ENCODE data around the gene TOX3. TPM values are rescaled to one million over a fixed set of nuclear protein-coding genes. Genes with fewer than 3 reads are reported as not detected.
A peak's percentile ranks its signal among the peaks of the same experiment; 100 is the strongest.

TOX3 gene
- total and polyA plus RNA-seq, 2 of the 13 experiments (the other 11 are each of a cell fraction or from before 2014, with no cell fraction given) = 14.5 to 98.6 TPM

GRCh38 chr16:52393448-52393847, 153.5 kb downstream of the TOX3 start:
- FAIRE-seq (no peak), ATAC-seq (no peak), DNase-seq (ENCODE audit: low spot score) (no peak)
- Histone ChIP-seq H3K27me3 (ENCODE audit: control insufficient read depth in 1 of 2, insufficient read depth in 2 of 2, low read length in 2 of 2) (no peaks in the 10 kb centered on the region), H3K36me3 (replicated peaks in 1 of 2; ENCODE audit: control insufficient read depth in 1 of 2, insufficient read depth in 2 of 2, low read length in 2 of 2) (no peaks in the 10 kb centered on the region), H3K79me2 (ENCODE audit: insufficient read depth, low read length) (no peaks in the 10 kb centered on the region), H4K20me1 (ENCODE audit: insufficient read depth, low read length) (no peaks in the 10 kb centered on the region), H3K4me3 (replicated peaks in 1 of 3; ENCODE audit: insufficient read depth in 1 of 3, low read depth in 2 of 3, low read length in 3 of 3) (no peak overlapping the region), H2AFZ (ENCODE audit: low read length) (no peak overlapping the region), H3K9me3 (ENCODE audit: low read length) (0 out of 2 replicates have a peak, but pooled peaks cover 5% of the 10 kb centered on the region), H3K9ac (ENCODE audit: insufficient read depth, low read depth, low read length) (no peak overlapping the region), H3K4me2 (ENCODE audit: low read depth, low read length) (no peak overlapping the region), H3K27ac (ENCODE audit: extremely low read length, insufficient read depth, low read length) (no peak overlapping the region), H3K4me1 (ENCODE audit: insufficient read depth, low read length) (peaks cover 31% of the 10 kb centered on the region)
- in situ Hi-C loops (cut with HindIII; ENCODE audit: extremely low pct_ligation_motif_present, low pct_unique_long_range_greater_than_20kb) (no loop called here), intact Hi-C loops (cut with micrococcal nuclease; ENCODE audit: unreplicated experiment) (no loop called here)
- CTCF ChIA-PET (ENCODE audit: low intra/inter-chr PET ratio, low total read pairs) = no interaction called here
- WGBS (ENCODE audit: low lambda C conversion rate) = 93% methylated on average over 3 of the region's 3 CpGs
- POLR2A ChIA-PET = no interaction called here
- TF ChIP-seq ATF5 (CRISPR knock-in tag; IDR thresholded peaks at IDR 0.05; ENCODE audit: low read depth) (no peak), CHD4 (IDR thresholded peaks at IDR 0.05; ENCODE audit: borderline replicate concordance, low read length) (peak; percentile 52; the same call in 1 of the 2 replicates), JUND (CRISPR knock-in tag; IDR thresholded peaks at IDR 0.05) (no peak), ZNF629 (CRISPR knock-in tag; conservative IDR thresholded peaks at IDR 0.05) (peak; percentile 79), ZNF260 (CRISPR knock-in tag; IDR thresholded peaks at IDR 0.05; ENCODE audit: borderline replicate concordance, low read depth) (no peak), ZBTB20 (CRISPR knock-in tag; IDR thresholded peaks at IDR 0.05; ENCODE audit: borderline replicate concordance, low read depth) (no peak), ZMYM3 (CRISPR knock-in tag; IDR thresholded peaks at IDR 0.05) (no peak)
- BruUV-seq (replicated peaks) = no TSS peak

- POLR2A ChIA-PET = no interaction called here
- Histone ChIP-seq H3K36me3 (replicated peaks in 1 of 2; ENCODE audit: control insufficient read depth in 1 of 2, insufficient read depth in 2 of 2, low read length in 2 of 2) (no peaks in the 10 kb centered on the region), H3K4me3 (replicated peaks in 1 of 3; ENCODE audit: insufficient read depth in 1 of 3, low read depth in 2 of 3, low read length in 3 of 3) (no peak overlapping the region), H3K9me3 (ENCODE audit: low read length) (no peaks in the 10 kb centered on the region), H3K27ac (ENCODE audit: extremely low read length, insufficient read depth, low read length) (no peak overlapping the region), H3K4me1 (ENCODE audit: insufficient read depth, low read length) (peaks cover 32% of the 10 kb centered on the region), H3K79me2 (ENCODE audit: insufficient read depth, low read length) (no peaks in the 10 kb centered on the region), H3K9ac (ENCODE audit: insufficient read depth, low read depth, low read length) (no peak overlapping the region), H3K27me3 (ENCODE audit: control insufficient read depth in 1 of 2, insufficient read depth in 2 of 2, low read length in 2 of 2) (no peaks in the 10 kb centered on the region), H2AFZ (ENCODE audit: low read length) (no peak overlapping the region), H4K20me1 (ENCODE audit: insufficient read depth, low read length) (no peaks in the 10 kb centered on the region), H3K4me2 (ENCODE audit: low read depth, low read length) (no peak overlapping the region; the same call in 1 of the 2 replicates)
- FAIRE-seq = no peak
- DNase-seq (ENCODE audit: low spot score) = peak; percentile 59
- in situ Hi-C loops (cut with HindIII; ENCODE audit: extremely low pct_ligation_motif_present, low pct_unique_long_range_greater_than_20kb) (no loop called here), intact Hi-C loops (cut with micrococcal nuclease; ENCODE audit: unreplicated experiment) (no loop called here)
- CTCF ChIA-PET (ENCODE audit: low intra/inter-chr PET ratio, low total read pairs) = no interaction called here
- no TSS peak for BruUV-seq (replicated peaks)
- ATAC-seq = peak; percentile 78
- WGBS (ENCODE audit: low lambda C conversion rate) = 92% methylated on average over 1 of the region's 1 CpG
- TF ChIP-seq ZNF33B (CRISPR knock-in tag; IDR thresholded peaks at IDR 0.05) (no peak), ARID3A (IDR thresholded peaks at IDR 0.05; ENCODE audit: low read depth, low read length) (peak; percentile 44; the same call in 1 of the 2 replicates), HOMEZ (CRISPR knock-in tag; IDR thresholded peaks at IDR 0.05; ENCODE audit: low read depth) (peak; percentile 75; the same call in 1 of the 2 replicates), ZNF580 (CRISPR knock-in tag; IDR thresholded peaks at IDR 0.05; ENCODE audit: borderline replicate concordance, low read depth) (no peak), HNRNPUL1 (IDR thresholded peaks at IDR 0.05; ENCODE audit: low read depth, low read length) (peak; percentile 85), HMG20A (CRISPR knock-in tag; IDR thresholded peaks at IDR 0.05; ENCODE audit: borderline replicate concordance) (peak; percentile 23; the same call in 1 of the 2 replicates), HMG20B (CRISPR knock-in tag; conservative IDR thresholded peaks at IDR 0.05) (no peak), HNRNPK (IDR thresholded peaks at IDR 0.05; ENCODE audit: low read depth, low read length, poor library complexity, severe bottlenecking) (peak; percentile 41)
Measured at GRCh38 chr16:52389045-52389444, 157.9 kb downstream of the TOX3 start.
